GM12878 (cell line): ENCODE results near the gene FCAMR. TPM values are rescaled to one million over a fixed set of nuclear protein-coding genes. Genes with fewer than 3 reads are reported as not detected.

ENCODE experiments used
- ATAC-seq: fragments of 200-7000 bp; cut with Tn5 transposase; 3 replicates; pipeline ENCODE4 v1.9.1; 2020; ENCODE audit warnings: mild to moderate bottlenecking, moderate library complexity
- BruUV-seq: library from RNA; stranded (reverse); fragments of 400-500 nt; replicated peaks from 2 replicates; lab custom pipeline; 2021; lab: Mats Ljungman, UMichigan
- CTCF ChIA-PET: fragments of 300-600 bp; sonication (Branson Sonifier 250); formaldehyde crosslinking; extraction: SDS; loops from one replicate; lab custom pipeline; 2021; ENCODE audit warnings: inconsistent platforms; lab: Yijun Ruan, JAX
- POLR2A ChIA-PET: fragments of 350-600 bp; formaldehyde crosslinking; extraction: SDS; loops from one replicate; lab custom pipeline; 2021; ENCODE audit warnings: inconsistent platforms; lab: Charles Lee
- RAD21 ChIA-PET: fragments of 300-600 bp; sonication (Branson Sonifier 250); formaldehyde crosslinking; loops from one replicate; lab custom pipeline; 2023; ENCODE audit warnings: antibody characterized with exemption; ENCODE audit not compliant: unreplicated experiment; lab: Charles Lee
- SMC1A ChIA-PET: fragments of 300-600 bp; sonication (Branson Sonifier 250); formaldehyde crosslinking; loops from one replicate; lab custom pipeline; 2023; ENCODE audit not compliant: unreplicated experiment, uncharacterized antibody; lab: Charles Lee
- DNase-seq: peaks from one replicate; pipeline ENCODE4 v3.0.0-alpha.2; 2011; ENCODE audit warnings: low read depth, low spot score
- FAIRE-seq: peaks from 3 replicates; lab custom pipeline; 2011; peaks lifted over from hg19 to GRCh38; lab: Jason Lieb, UNC
- H2AFZ ChIP-seq: 2 replicates; pipeline ENCODE4 v1.6.0; 2011; ENCODE audit warnings: low read depth, low read length, control low read depth; ENCODE audit not compliant: control insufficient read depth
- H3K27ac ChIP-seq: 2 replicates; pipeline ENCODE4 v1.5.1; 2011; ENCODE audit warnings: control low read depth; ENCODE audit not compliant: control insufficient read depth, insufficient read depth
- H3K27me3 ChIP-seq, 2 experiments: replicated peaks in 1 of 2; 2 replicates each; pipeline versions ENCODE4 v1.6.0 to v1.6.1; 2011; ENCODE audit warnings: low read length in 1 of 2; ENCODE audit not compliant: control insufficient read depth in 2 of 2, insufficient read depth in 2 of 2
- H3K36me3 ChIP-seq, 2 experiments: 2 replicates each; pipeline ENCODE4 v1.5.1; 2011; ENCODE audit warnings: low read length in 1 of 2; ENCODE audit not compliant: control insufficient read depth in 2 of 2, insufficient read depth in 2 of 2
- H3K4me1 ChIP-seq: 2 replicates; pipeline ENCODE4 v1.6.1; 2011; ENCODE audit warnings: mild to moderate bottlenecking, low read length, moderate library complexity, mixed read lengths; ENCODE audit not compliant: control insufficient read depth, insufficient read depth
- H3K4me2 ChIP-seq: 2 replicates; pipeline ENCODE4 v1.6.0; 2011; ENCODE audit warnings: control low read depth; ENCODE audit not compliant: control insufficient read depth, insufficient read depth
- H3K4me3 ChIP-seq: fragments of 200-600 bp; sonication (generic); 2 replicates; pipeline ENCODE4 v1.5.1; 2016
- H3K79me2 ChIP-seq: 2 replicates; pipeline ENCODE4 v1.6.0; 2011; ENCODE audit warnings: low read length; ENCODE audit not compliant: control insufficient read depth, insufficient read depth
- H3K9ac ChIP-seq: 2 replicates; pipeline ENCODE4 v1.8.0; 2011; ENCODE audit warnings: low read length, control low read depth, mixed read lengths; ENCODE audit not compliant: control insufficient read depth, insufficient read depth
- H3K9me3 ChIP-seq: replicated peaks from 3 replicates; pipeline ENCODE4 v1.5.1; 2011; ENCODE audit warnings: mild to moderate bottlenecking, low read length; ENCODE audit not compliant: control insufficient read depth, insufficient read depth
- H4K20me1 ChIP-seq: 2 replicates; pipeline ENCODE4 v1.6.0; 2011; ENCODE audit not compliant: control insufficient read depth, insufficient read depth
- CTCF ChIP-seq, 3 experiments: IDR thresholded peaks in 2 of 3; conservative IDR thresholded peaks in 1 of 3; 2 replicates each; pipeline ENCODE4 v1.5.1; 2011; ENCODE audit warnings: low read depth in 3 of 3, low read length in 3 of 3, mild to moderate bottlenecking in 3 of 3, control low read depth in 2 of 3, moderate library complexity in 2 of 3, inconsistent platforms in 1 of 3, mixed read lengths in 1 of 3; ENCODE audit not compliant: control insufficient read depth in 2 of 3, insufficient read depth in 1 of 3; ENCODE audit errors: extremely low read depth in 1 of 3
- E2F8 ChIP-seq: fragments of 450-650 bp; IDR thresholded peaks from 2 replicates; pipeline ENCODE4 v1.6.1; 2018; ENCODE audit warnings: mild to moderate bottlenecking, low read depth, moderate library complexity; ENCODE audit not compliant: partially characterized antibody
- EP300 ChIP-seq, 2 experiments: fragments of 150-350 bp in 1 of 2; IDR thresholded peaks; 2 replicates each; pipeline ENCODE4 v1.6.1; 2011 to 2012; ENCODE audit warnings: low read depth in 2 of 2, low read length in 2 of 2, borderline replicate concordance in 1 of 2, improper control_type of control experiment in 1 of 2, inconsistent platforms in 1 of 2; ENCODE audit not compliant: control insufficient read depth in 1 of 2
- FOXM1 ChIP-seq: IDR thresholded peaks from 2 replicates; pipeline ENCODE4 v1.6.1; 2012; ENCODE audit warnings: low read depth, mild to moderate bottlenecking, inconsistent platforms, low read length, moderate library complexity
- IKZF2 ChIP-seq, 2 experiments: fragments of 450-650 bp; IDR thresholded peaks; 2 replicates each; pipeline ENCODE4 v1.6.1; 2017; ENCODE audit warnings: mild to moderate bottlenecking in 2 of 2, moderate library complexity in 2 of 2
- KDM1A ChIP-seq: fragments of 200-600 bp; sonication (generic); IDR thresholded peaks from 2 replicates; pipeline ENCODE4 v1.6.1; 2016; ENCODE audit warnings: borderline replicate concordance
- NBN ChIP-seq: fragments of 450-650 bp; IDR thresholded peaks from 2 replicates; pipeline ENCODE4 v1.6.1; 2016
- PRDM15 ChIP-seq: fragments of 450-650 bp; formaldehyde crosslinking; IDR thresholded peaks from 2 replicates; pipeline ENCODE4 v1.4.0; 2020; ENCODE audit warnings: mild to moderate bottlenecking, moderate library complexity
- RELA ChIP-seq: fragments of 450-650 bp; IDR thresholded peaks from 2 replicates; pipeline ENCODE4 v1.8.0; 2014; ENCODE audit warnings: borderline replicate concordance; ENCODE audit not compliant: partially characterized antibody
- RFX5 ChIP-seq: IDR thresholded peaks from 2 replicates; pipeline ENCODE4 v1.6.1; 2011; ENCODE audit warnings: low read depth, low read length, improper control_type of control experiment
- STAT1 ChIP-seq: fragments of 450-650 bp; conservative IDR thresholded peaks from 2 replicates; pipeline ENCODE4 v1.6.1; 2014; ENCODE audit warnings: antibody characterized with exemption, mild to moderate bottlenecking
- WGBS: methylation state at CpG from one replicate; pipeline ENCODE4 v1.1.6; 2016; ENCODE audit warnings: low lambda C conversion rate; ENCODE audit not compliant: insufficient replicate concordance, insufficient coverage; ENCODE audit errors: missing lambda C conversion rate; 5-methylcytosine and 5-hydroxymethylcytosine counted together
- in situ Hi-C: fragments of 300-500 bp; cut with MboI; formaldehyde crosslinking; loops from 9 replicates; pipeline ENCODE4 v1.14.3; 2018; ENCODE audit warnings: mixed read lengths
- intact Hi-C: fragments of 100-400 bp; cut with micrococcal nuclease; formaldehyde crosslinking; loops from one replicate; pipeline ENCODE4 v1.14.2; 2022; ENCODE audit not compliant: unreplicated experiment
- polyA plus RNA-seq, 11 experiments: library from polyadenylated mRNA; depleted of rRNA in 4 of 11; unstranded in 6 of 11; stranded (reverse) in 5 of 11; fragments of >200 nt; fragmentation: Nextera tagmentation in 4 of 11; fragmentation: Illumina TruSeq in 1 of 11; extraction: Ambion mirVana in 4 of 11; extraction: Trizol in 1 of 11; gene quantifications; 1 replicate in 1 of 11; 2 replicates in 10 of 11; pipeline versions ENCODE4 v1.2.1 to v1.2.3, GENCODE V29; 2011 to 2016; ENCODE audit warnings: inconsistent platforms in 2 of 11, missing spikeins in 2 of 11, low read depth in 1 of 11
- total RNA-seq, 4 experiments: library from RNA; depleted of rRNA in 3 of 4; stranded (reverse); fragments of >200 nt in 3 of 4; fragmentation: Illumina TruSeq in 1 of 4; extraction: Trizol in 1 of 4; gene quantifications; 2 replicates each; pipeline versions ENCODE4 v1.2.1 to v1.2.3, GENCODE V29; 2013 to 2021

FCAMR gene
- total and polyA plus RNA-seq, 10 of the 15 experiments (the other 5 are each of a cell fraction or from before 2014, with no cell fraction given): 0.04 to 0.15 (median 0.06) TPM; not detected in 3

- DNase-seq: no peak
- no peak for ATAC-seq
- intact Hi-C loops: no loop called here
- SMC1A ChIA-PET: interaction anchor here (1.0 to 7.5 kb wide), 5 partner anchors 12 to 102 kb away, joined by 3 to 68 read pairs (median 4); no protein-coding TSS in a partner anchor
- Histone ChIP-seq H3K9me3 (no peaks in the 10 kb centered on the region), H4K20me1 (no peaks in the 10 kb centered on the region), H3K27ac (no peak overlapping the region), H3K9ac (no peak overlapping the region), H3K4me1 (peaks cover 38% of the 10 kb centered on the region)
- no TSS peak for BruUV-seq
- TF ChIP-seq E2F8: no peak
- no peak for TF ChIP-seq RELA
- TF ChIP-seq EP300 (IDR thresholded peaks at IDR 0.05; ENCODE audit: borderline replicate concordance in 1 of 2, control insufficient read depth in 1 of 2, low read depth in 2 of 2, low read length in 2 of 2): no peak
- no peak for TF ChIP-seq CTCF (IDR thresholded peaks at IDR 0.05 in 2 of 3, conservative IDR thresholded peaks at IDR 0.05 in 1 of 3; ENCODE audit: control insufficient read depth in 2 of 3, extremely low read depth in 1 of 3, insufficient read depth in 1 of 3, low read depth in 3 of 3, low read length in 3 of 3)
- TF ChIP-seq IKZF2 (IDR thresholded peaks at IDR 0.05): no peak
- TF ChIP-seq KDM1A: no peak
- TF ChIP-seq NBN: no peak
- TF ChIP-seq RFX5: no peak
- TF ChIP-seq STAT1: no peak
- TF ChIP-seq FOXM1: no peak
- no peak for TF ChIP-seq PRDM15 (CRISPR knock-in tag)
- TF ChIP-seq, all 136 proteins: peak for 0
- ChIA-PET POLR2A (no interaction called here), CTCF (interaction anchor here (1.2 to 9.8 kb wide), 6 partner anchors 9 to 36 kb away, joined by 3 to 136 read pairs (median 15); no protein-coding TSS in a partner anchor), RAD21 (interaction anchor here (1.2 to 3.5 kb wide), 3 partner anchors 18 to 42 kb away, joined by 3 to 18 read pairs (median 4); no protein-coding TSS in a partner anchor)
- in situ Hi-C loops: no loop called here
- Histone ChIP-seq H3K36me3 (no peaks in the 10 kb centered on the region), H3K79me2 (no peaks in the 10 kb centered on the region), H2AFZ (no peak overlapping the region), H3K4me2 (no peak overlapping the region), H3K27me3 (no peaks in the 10 kb centered on the region), H3K4me3 (no peak overlapping the region)
- FAIRE-seq: no peak
- WGBS: 89% methylated on average over 5 of the region's 5 CpGs
These were observed 1.2 kb downstream of the FCAMR start for GRCh38 chr1:206969090-206969489.
